ENCODE data around the gene MAPK12.

The MAPK12 gene

DNA sequence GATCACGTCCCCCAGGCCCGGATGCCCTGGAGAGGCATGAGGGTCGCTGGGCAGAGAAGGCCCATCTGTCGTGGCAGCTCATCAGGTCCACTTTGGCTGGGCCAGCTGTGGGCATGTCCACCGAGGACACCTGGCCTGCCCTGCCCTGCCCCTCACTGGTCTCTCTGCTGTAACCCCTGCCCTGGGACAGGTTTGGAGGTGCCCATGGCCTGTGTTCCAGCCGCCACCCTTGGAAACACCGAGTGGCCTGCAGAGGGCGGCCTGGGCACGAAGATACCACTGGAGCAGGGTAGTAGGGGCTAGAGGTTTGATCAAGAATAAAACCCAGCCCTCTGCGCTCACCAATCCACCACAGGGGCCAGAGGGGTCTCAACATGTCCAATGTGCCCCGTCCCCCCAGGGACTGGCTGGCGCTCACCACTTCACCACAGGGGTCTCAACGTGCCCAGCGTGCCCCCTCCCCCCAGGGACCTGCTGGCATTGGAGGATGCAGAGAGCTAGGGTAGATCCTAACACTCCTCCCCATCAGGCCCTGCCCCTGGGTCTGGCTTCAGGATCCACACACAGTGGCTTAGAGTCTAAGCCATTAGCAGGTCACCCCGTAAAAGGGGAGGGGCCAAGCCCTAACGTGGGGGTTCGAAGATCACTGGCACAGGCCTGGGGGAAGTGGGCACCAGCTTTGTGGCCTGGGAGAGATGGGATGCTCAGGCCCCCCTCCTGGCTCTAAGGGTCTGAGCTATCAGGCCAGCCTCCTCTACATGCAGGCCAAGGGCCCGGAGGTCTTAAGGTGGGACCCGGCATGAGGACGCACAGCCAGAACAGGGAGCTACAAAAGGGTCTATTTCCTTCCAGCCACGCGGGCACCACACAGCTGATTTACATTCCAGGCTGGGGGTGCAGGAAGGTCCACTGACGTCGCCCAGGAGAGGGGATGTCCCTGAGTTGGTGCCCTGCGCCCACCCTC lies 9.1 kb downstream of the MAPK12 start:
- DNase-seq (ENCODE audit: low read depth in 2 of 2) = peak in 1 of 2 experiments; percentile 57

GRCh38 chr22:50251477-50252081 lies 9.9 kb downstream of the MAPK12 start:
- no peak for DNase-seq (ENCODE audit: low read depth in 2 of 2)

DNA sequence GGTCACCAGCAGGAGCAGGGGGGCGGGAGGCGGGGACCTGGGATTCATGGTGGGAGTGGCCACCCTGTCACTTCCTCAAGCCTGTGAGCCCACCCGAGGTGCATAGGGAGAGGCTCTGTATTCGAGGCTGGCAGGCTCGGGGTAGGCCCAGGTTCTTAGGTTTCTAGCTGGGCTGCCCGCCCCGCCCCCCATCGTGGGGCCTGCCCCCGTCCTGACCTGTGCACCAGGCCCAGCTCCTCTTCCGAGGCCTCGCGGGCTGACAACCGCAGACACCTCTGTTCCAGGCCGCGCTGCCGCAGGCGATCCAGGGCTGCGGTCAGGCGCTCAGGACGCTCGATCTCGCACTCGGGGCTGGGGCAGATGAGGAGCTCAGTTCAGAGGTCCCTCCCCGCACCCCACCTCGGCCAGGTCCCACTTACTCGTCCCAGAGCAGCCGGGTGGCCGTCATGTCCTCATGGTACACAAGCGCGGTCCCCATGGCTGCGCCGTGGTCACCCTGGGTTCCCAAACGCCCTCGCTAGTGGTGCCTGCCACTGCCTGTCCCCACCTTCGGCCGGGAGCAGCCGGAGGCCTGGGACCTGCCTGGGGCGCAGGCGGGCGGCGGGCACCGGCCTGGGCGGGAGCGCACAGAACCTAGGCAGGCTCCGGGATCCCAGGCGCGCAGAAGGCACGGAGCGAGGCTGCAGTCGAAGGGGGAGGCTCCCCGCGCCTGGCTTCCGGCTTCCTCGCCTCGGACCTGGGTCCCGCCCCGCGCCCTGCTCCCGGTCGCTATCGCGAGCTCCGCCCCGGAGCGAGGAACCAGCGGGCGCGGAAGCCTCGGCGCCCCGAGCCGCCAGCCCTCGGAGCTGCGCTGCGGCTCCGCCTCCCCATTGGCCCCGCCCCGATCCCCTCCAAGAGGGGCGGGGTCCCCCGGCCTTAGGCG lies 10.7 kb downstream of the MAPK12 start, which contains the start of gene HDAC10:
HDAC10 (minus strand) TSS at position 711 of the 922 bp plus-strand sequence; CDS start at position 478, 233 bp downstream.
- peak; percentile 68 to 80 for DNase-seq (ENCODE audit: low read depth in 2 of 2)

DNA sequence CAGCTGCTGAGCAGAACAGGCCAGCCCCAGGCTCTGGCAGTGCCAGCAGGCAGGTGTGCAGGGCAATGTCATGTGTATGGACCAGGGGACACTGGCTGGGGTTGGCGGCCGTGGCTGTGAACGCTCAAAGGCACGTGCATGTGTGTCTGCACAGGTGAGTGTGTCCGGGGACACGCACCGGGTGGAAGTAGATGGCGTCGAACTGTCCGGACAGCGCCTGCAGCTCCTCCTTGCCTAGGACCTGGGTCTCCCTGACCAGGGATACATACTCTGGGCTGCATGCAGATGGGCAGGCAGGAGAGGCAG lies 11.3 kb downstream of the MAPK12 start:
- no peak for DNase-seq (ENCODE audit: low read depth in 2 of 2)

- DNase-seq (ENCODE audit: low read depth in 2 of 2) = no peak
Observed at GRCh38 chr22:50249341-50250248, 11.9 kb downstream of the MAPK12 start.

DNA sequence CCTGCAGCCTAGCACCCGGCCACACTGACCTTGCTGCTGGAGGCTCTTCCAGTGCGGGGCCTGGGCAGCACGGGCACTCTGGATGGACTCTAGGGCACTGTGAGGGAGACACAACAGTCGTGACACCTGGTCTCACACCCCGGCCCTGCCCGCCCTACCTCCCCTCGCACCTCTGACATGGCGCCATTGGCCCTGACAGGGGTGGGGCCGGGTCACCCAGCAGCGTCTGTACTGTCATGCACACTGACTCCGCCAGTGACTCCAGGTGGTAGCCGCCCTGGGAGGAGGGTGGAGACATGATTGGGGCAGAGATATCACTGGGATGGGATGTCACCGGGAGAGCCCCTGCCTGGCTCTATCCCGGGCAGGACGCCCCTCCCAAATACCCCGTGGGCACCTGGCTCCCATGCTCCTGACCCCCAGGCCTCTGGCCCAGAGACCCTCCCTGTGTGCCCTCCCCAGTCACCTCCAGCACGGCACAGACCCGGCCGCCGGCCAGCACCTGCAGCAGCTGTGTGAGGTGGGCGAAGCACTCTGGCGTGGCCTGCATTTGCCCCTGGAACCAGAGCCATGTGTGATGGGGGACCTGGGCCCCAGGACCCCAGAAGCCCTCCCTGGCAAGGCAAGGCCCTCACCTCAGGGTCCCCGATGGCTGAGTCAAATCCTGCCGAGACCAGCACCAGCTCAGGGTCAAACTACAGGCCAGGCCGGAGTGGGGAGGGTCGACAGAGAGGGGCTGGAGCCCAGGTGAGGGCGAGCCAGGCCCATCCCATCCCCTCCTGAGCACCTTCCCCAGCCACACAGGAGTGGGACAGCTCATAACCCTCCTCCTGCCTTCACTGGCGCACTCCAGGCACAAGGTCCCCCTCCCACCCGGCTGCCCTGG lies 13.0 kb downstream of the MAPK12 start:
- no peak for DNase-seq (ENCODE audit: low read depth in 2 of 2)

DNA sequence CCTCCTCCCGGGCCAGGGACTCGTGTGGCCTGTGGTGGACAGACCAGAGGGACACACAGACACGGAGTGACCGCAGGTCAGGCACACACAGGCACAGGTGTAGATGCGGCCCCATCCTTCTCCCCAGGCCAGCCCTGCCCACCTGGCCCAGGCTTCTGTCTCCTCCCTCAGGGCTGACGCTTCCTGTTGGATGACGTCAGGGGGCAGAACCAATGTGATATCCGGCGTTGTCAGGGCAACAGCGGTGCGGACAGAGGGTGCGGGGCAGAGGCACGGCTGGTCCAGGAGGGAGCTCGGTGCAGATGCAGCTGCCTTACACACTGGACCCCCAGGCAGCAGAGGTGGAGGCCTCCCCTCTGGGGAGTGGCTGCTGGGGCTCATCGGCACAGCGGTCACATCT lies 13.7 kb downstream of the MAPK12 start:
- no peak for DNase-seq (ENCODE audit: low read depth in 2 of 2)

DNA sequence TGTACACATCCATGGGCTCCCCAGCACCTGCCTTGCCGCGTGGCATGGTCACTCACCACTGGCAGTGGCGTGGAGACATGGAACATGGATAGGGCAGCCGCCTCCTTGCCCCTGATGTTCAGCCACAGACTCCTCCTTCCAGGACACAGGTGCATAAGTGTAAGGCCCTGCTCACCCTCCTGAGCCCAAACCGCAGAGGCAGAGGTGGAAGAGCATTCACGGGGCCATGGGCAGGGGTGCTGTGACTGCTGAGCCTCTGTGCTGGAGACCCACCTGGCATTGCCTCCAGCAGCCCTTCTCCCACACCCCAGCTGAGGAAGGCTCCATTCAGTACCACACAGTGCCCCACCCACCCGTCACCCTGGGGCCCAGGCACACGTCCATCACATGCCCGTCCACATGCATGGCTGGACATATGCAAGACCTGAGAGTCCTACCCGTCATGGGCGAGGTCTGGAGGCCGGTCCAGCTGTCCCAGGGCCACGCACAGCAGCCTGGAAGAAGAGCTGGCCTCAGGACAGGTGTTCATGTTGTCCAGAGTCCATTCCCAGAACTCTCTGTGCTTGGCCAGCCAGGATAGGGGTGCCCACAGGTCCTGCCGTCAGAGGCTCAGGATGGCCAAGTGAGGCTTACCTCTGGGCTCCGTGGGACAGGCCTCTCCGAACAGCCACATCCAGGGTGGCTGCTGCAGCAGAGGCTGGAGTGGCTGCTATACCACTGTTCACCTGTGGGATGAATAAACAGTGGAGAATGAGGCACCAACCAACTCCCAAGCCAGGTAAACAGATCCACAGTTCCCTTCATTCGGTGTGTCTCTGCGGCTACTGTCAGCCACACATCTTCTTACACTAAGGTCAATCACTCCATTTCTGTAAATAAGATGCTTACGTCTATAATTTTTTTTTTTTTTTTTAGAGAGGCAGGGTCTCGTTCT lies 15.0 kb downstream of the MAPK12 start:
- DNase-seq (ENCODE audit: low read depth in 2 of 2) = no peak

- DNase-seq (ENCODE audit: low read depth in 2 of 2) = no peak
Observed at GRCh38 chr22:50245214-50246072, 16.0 kb downstream of the MAPK12 start.

DNA sequence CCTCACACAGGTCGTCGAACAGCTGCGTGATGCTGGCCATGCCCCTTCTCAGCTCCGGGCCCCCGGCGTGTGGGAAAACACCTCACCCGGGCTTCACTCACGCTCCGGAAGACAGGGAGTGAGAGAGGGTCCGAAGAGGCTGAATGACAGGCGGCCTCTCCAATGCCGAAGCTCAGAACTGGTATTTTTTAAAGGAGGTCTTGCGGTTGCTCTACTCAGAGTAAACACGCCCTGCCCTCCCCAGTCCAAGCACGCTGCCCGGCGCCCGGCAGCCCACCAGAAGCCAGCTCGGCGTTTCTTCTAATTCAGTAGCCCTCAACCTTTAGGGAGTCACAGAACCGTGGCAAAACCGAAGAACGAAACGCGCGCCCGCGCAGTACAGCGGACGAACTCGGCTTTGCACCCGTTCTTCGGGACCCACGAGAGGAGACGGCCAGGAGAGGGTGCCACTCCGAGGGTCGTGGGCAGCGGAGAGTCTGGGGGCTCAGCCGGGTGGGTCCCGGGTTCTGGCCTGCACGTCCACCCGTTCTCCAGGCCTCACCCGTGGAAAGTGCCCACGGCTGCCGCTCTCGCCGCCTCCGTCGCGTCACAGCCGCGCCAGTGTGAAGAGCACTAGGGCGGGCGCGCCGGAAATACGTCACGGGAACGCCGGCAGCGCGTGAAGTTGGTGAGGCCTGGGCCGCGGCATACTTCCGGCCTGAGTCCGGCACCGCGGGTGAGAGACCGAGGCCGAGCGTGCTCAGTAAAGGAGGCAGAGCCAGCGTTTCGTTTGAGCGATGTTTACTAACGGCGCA lies 16.9 kb downstream of the MAPK12 start, which contains the start of gene TUBGCP6:
TUBGCP6 (minus strand) TSS at position 604 of the 794 bp plus-strand sequence; CDS start at position 40, 564 bp downstream.
- DNase-seq (ENCODE audit: low read depth in 2 of 2) = peak; percentile 88 to 91

GRCh38 chr22:50243685-50244419 lies 17.6 kb downstream of the MAPK12 start:
- DNase-seq (ENCODE audit: low read depth in 2 of 2) = no peak

DNA sequence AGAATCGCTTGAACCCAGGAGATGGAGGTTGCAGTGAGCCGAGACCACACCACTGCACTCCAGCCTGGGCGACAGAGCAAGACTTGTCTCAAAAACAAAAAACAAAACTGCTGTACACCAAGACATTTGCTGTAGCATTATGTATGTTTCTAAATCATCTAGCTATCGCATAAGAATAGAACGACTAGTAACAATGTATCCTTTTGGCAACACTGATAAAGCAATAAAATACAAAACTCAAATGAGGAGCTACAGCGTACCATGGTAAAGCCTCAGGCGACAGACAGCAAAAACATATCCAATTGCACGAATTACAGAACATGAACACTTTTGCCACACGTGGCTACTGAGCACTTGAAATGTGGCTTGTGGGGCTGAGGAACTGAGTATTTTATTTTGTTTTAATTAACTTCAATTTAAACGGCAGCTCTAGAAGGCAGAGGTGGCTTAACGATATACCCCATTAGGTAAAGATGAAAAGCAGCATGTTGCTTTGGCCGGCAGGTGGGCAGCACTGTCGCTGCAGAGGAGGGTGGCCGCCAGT lies 19.0 kb downstream of the MAPK12 start:
- no peak for DNase-seq (ENCODE audit: low read depth in 2 of 2)

- DNase-seq (ENCODE audit: low read depth in 2 of 2) = no peak
Observed at GRCh38 chr22:50238755-50239154, 22.7 kb downstream of the MAPK12 start.

DNA sequence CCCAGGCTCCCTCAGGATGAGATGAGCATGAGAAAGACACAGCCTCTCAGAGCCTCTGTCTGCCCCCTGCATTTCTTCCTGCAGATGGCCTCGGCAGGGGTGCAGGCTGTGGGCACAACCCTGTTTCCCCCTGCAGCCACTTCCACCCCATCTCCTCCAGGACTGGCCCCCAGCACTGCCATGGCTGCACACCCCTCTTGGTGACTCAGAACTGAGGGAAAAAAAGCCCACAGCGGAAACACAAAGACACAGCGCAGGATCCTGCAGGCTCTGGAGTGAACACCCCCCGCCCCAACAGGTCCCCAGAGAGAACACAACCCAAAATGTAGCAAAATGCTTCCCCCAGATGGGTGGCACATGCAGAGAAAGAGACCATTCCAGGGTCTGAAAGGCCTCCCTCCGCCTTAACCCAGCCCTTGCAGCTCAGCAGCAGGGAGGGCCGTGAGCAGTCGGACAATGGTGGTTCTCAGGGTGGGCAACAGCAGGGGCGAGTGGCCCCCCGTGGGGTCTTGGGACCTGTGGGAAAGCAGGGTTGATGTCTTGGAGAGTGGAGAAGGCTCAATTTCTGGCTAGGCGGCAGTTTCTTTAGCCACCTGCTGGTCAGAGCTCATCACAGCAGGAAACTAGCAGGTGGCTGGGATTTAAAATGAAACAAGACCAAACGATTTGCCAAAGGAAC lies 24.6 kb downstream of the MAPK12 start:
- DNase-seq (ENCODE audit: low read depth in 2 of 2) = no peak

GRCh38 chr22:50233223-50233622 lies 28.3 kb downstream of the MAPK12 start:
- no peak for DNase-seq (ENCODE audit: low read depth in 2 of 2)
